ENCODE data around the gene CEBPZ. TPM values are rescaled to one million over a fixed set of nuclear protein-coding genes. Genes with fewer than 3 reads are reported as not detected.
A peak's percentile ranks its signal among the peaks of the same experiment; 100 is the strongest.

The CEBPZ gene
- total RNA-seq, 3 donors from 2014 or later, result 37.9 to 51.1 (median 46.9) TPM

DNA sequence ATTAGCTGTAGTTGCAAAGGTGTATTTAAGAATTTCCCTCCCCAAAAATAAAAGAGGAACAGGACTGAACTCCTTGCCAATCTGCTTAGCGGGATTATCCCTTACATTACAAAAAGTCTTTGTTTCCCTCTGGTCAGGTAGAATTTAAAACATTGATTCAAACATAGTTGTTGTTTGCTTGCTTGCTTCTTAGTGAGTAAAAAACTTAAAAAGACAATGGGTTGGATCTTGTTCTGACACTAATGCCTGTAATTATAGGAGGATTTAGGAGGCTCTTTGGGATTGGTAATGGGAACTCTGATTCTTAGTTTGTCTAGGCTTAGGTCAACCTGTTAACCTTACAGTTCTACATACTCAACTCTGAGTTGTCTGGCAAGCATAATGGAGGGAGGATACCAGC lies 38.8 kb downstream of the CEBPZ start:
- no peak overlapping the region for H3K27ac ChIP-seq
- H3K27me3 ChIP-seq, result no peaks in the 10 kb centered on the region
- no peaks in the 10 kb centered on the region for H3K9me3 ChIP-seq
- TF ChIP-seq POLR2AphosphoS5 (IDR thresholded peaks at IDR 0.05) (no peak), CTCF (IDR thresholded peaks at IDR 0.05) (no peak), POLR2A (IDR thresholded peaks at IDR 0.05) (no peak)
- no peaks in the 10 kb centered on the region for H3K4me1 ChIP-seq
- intact Hi-C loops (cut with DNase I; ENCODE audit: low total_unique reads), result no loop called here
- DNase-seq (ENCODE audit: low spot score in 2 of 2), result no peak
- no peaks in the 10 kb centered on the region for H3K36me3 ChIP-seq
- no peak overlapping the region for H3K4me3 ChIP-seq

- DNase-seq (ENCODE audit: low spot score in 2 of 2), result no peak
- Histone ChIP-seq H3K4me1 (no peaks in the 10 kb centered on the region), H3K36me3 (no peaks in the 10 kb centered on the region), H3K27me3 (no peaks in the 10 kb centered on the region), H3K4me3 (no peak overlapping the region), H3K9me3 (no peaks in the 10 kb centered on the region), H3K27ac (no peak overlapping the region)
- TF ChIP-seq CTCF (IDR thresholded peaks at IDR 0.05) (no peak), POLR2AphosphoS5 (IDR thresholded peaks at IDR 0.05) (no peak), POLR2A (IDR thresholded peaks at IDR 0.05) (no peak)
- intact Hi-C loops (cut with DNase I; ENCODE audit: low total_unique reads), result no loop called here
Measured at GRCh38 chr2:37191747-37192146, 39.6 kb downstream of the CEBPZ start.

DNA sequence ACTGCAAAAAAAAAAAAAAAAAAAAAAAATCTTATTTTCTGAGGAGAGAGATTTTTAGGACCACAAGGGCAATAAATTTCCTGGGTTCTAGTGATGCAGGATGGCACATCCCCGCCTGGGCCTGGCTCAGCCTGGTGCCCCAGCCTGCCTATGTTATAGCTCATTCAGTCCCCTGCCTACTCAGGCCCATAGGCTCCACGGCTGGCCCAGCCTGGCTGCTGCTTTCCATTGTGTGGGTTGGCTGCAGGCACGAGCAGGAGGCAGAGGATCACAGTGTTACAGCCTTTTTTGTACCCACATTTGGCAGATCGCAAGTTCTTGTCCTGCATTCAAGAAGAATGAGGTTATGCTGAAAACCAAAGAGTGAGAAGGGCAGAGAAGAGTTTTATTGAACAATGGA lies 40.1 kb downstream of the CEBPZ start:
- Histone ChIP-seq H3K4me1 (no peaks in the 10 kb centered on the region), H3K27ac (no peak overlapping the region), H3K9me3 (no peaks in the 10 kb centered on the region), H3K27me3 (no peaks in the 10 kb centered on the region), H3K36me3 (no peaks in the 10 kb centered on the region), H3K4me3 (no peak overlapping the region)
- intact Hi-C loops (cut with DNase I; ENCODE audit: low total_unique reads), result no loop called here
- DNase-seq (ENCODE audit: low spot score in 2 of 2), result no peak
- TF ChIP-seq CTCF (IDR thresholded peaks at IDR 0.05), result no peak
- no peak for TF ChIP-seq POLR2AphosphoS5 (IDR thresholded peaks at IDR 0.05)
- TF ChIP-seq POLR2A (IDR thresholded peaks at IDR 0.05), result no peak

DNA sequence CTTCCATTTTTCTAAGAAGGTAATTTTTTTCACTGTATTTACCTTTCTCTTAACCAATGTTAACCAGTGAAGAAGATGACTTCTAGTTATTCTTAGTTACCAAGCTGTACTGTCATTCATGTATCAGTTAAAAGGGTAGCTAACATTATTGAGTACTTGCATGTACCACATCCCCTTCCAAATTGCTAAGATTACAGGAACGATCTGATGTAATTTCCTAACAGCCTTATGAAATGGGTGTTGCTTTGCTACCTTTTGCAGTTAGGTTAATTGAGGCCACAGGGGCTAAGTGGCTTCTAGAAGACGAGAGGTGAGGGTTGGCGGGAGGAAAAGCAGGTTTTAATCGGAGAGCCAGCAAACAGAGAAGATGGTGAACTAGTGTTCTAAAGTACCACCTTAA lies 41.1 kb downstream of the CEBPZ start:
- intact Hi-C loops (cut with DNase I; ENCODE audit: low total_unique reads), result no loop called here
- H3K27ac ChIP-seq, result peak overlapping the region in 1 of 2 donors; percentile 61
- no peak for DNase-seq (ENCODE audit: low spot score in 2 of 2)
- no peaks in the 10 kb centered on the region for H3K36me3 ChIP-seq
- H3K4me1 ChIP-seq, result no peaks in the 10 kb centered on the region
- TF ChIP-seq POLR2AphosphoS5 (IDR thresholded peaks at IDR 0.05), result no peak
- TF ChIP-seq CTCF (IDR thresholded peaks at IDR 0.05), result no peak
- no peak for TF ChIP-seq POLR2A (IDR thresholded peaks at IDR 0.05)
- H3K27me3 ChIP-seq, result no peaks in the 10 kb centered on the region
- no peak overlapping the region for H3K4me3 ChIP-seq
- no peaks in the 10 kb centered on the region for H3K9me3 ChIP-seq

- Histone ChIP-seq H3K9me3 (no peaks in the 10 kb centered on the region), H3K4me1 (no peaks in the 10 kb centered on the region), H3K36me3 (no peaks in the 10 kb centered on the region), H3K4me3 (no peak overlapping the region), H3K27ac (peak overlapping the region in 1 of 2 donors; percentile 61), H3K27me3 (no peaks in the 10 kb centered on the region)
- peak in 1 of 2 donors; percentile 40 for DNase-seq (ENCODE audit: low spot score in 2 of 2)
- intact Hi-C loops (cut with DNase I; ENCODE audit: low total_unique reads), result no loop called here
- TF ChIP-seq CTCF (IDR thresholded peaks at IDR 0.05) (no peak), POLR2A (IDR thresholded peaks at IDR 0.05) (no peak)
Measured at GRCh38 chr2:37189452-37190153, 41.8 kb downstream of the CEBPZ start.
